Mesenchymal stem cell (in vitro differentiated cells and primary cell): ENCODE data around the gene PLEKHH1.

ENCODE experiments used
- DNase-seq: peaks from one replicate; pipeline ENCODE4 v3.0.0-alpha.2; 2013
- H2AFZ ChIP-seq: one replicate; pipeline ENCODE4 v1.6.1; 2013; ENCODE audit warnings: low read depth, mild to moderate bottlenecking, control low read depth, inconsistent platforms, low read length, moderate library complexity
- H2AK5ac ChIP-seq: 2 replicates; pipeline ENCODE4 v1.6.1; 2013; ENCODE audit warnings: low read length, moderate library complexity, mild to moderate bottlenecking, inconsistent platforms; ENCODE audit not compliant: severe bottlenecking
- H2BK120ac ChIP-seq: one replicate; pipeline ENCODE4 v1.6.1; 2013; ENCODE audit warnings: low read depth, mild to moderate bottlenecking, inconsistent platforms, low read length, moderate library complexity
- H2BK12ac ChIP-seq, 2 experiments: one replicate each; pipeline ENCODE4 v1.6.1; 2013; ENCODE audit warnings: inconsistent platforms in 2 of 2, low read length in 2 of 2, mild to moderate bottlenecking in 2 of 2, moderate library complexity in 2 of 2, control low read depth in 1 of 2
- H2BK15ac ChIP-seq: one replicate; pipeline ENCODE4 v1.6.1; 2013; ENCODE audit warnings: mild to moderate bottlenecking, low read depth, inconsistent platforms; ENCODE audit not compliant: poor library complexity, severe bottlenecking
- H2BK5ac ChIP-seq: 2 replicates; pipeline ENCODE4 v1.6.1; 2013; ENCODE audit warnings: low read depth, mild to moderate bottlenecking, low read length, control low read depth, inconsistent platforms; ENCODE audit not compliant: poor library complexity, severe bottlenecking
- H3K14ac ChIP-seq, 2 experiments: one replicate each; pipeline ENCODE4 v1.6.1; 2013; ENCODE audit warnings: inconsistent platforms in 2 of 2, low read length in 2 of 2, control low read depth in 1 of 2, mild to moderate bottlenecking in 1 of 2, moderate library complexity in 1 of 2
- H3K18ac ChIP-seq, 2 experiments: one replicate each; pipeline ENCODE4 v1.6.1; 2013; ENCODE audit warnings: inconsistent platforms in 2 of 2, low read length in 2 of 2, control low read depth in 1 of 2, low read depth in 1 of 2, mild to moderate bottlenecking in 1 of 2
- H3K23ac ChIP-seq, 2 experiments: one replicate each; pipeline ENCODE4 v1.6.1; 2013; ENCODE audit warnings: inconsistent platforms in 2 of 2, low read length in 2 of 2, mild to moderate bottlenecking in 2 of 2, moderate library complexity in 2 of 2, control low read depth in 1 of 2
- H3K27ac ChIP-seq: 2 replicates; pipeline ENCODE4 v1.5.1; 2013; ENCODE audit warnings: mild to moderate bottlenecking, moderate library complexity, low read length, control low read depth, inconsistent platforms; ENCODE audit not compliant: poor library complexity, severe bottlenecking
- H3K27me3 ChIP-seq, 2 experiments: 2 replicates each; pipeline versions ENCODE4 v1.6.1 to v1.7.0; 2013; ENCODE audit warnings: low read length in 2 of 2, mild to moderate bottlenecking in 2 of 2, moderate library complexity in 2 of 2, control low read depth in 1 of 2, inconsistent platforms in 1 of 2; ENCODE audit not compliant: control insufficient read depth in 1 of 2, insufficient read depth in 1 of 2
- H3K36me3 ChIP-seq, 2 experiments: 2 replicates each; pipeline versions ENCODE4 v1.6.1 to v1.7.0; 2013; ENCODE audit warnings: low read length in 2 of 2, control low read depth in 1 of 2, inconsistent platforms in 1 of 2, low read depth in 1 of 2, mild to moderate bottlenecking in 1 of 2; ENCODE audit not compliant: insufficient read depth in 2 of 2, control insufficient read depth in 1 of 2
- H3K4ac ChIP-seq, 2 experiments: one replicate each; pipeline ENCODE4 v1.6.1; 2013; ENCODE audit warnings: inconsistent platforms in 2 of 2, low read length in 2 of 2, mild to moderate bottlenecking in 2 of 2, moderate library complexity in 2 of 2, control low read depth in 1 of 2, low read depth in 1 of 2
- H3K4me1 ChIP-seq: 2 replicates; pipeline ENCODE4 v1.6.1; 2013; ENCODE audit warnings: low read depth, low read length, control low read depth; ENCODE audit not compliant: control insufficient read depth, insufficient read depth
- H3K4me2 ChIP-seq: 2 replicates; pipeline ENCODE4 v1.6.1; 2013; ENCODE audit warnings: low read length, mild to moderate bottlenecking, inconsistent platforms; ENCODE audit not compliant: poor library complexity, severe bottlenecking
- H3K4me3 ChIP-seq, 2 experiments: 2 replicates each; pipeline versions ENCODE4 v1.5.1 to v1.7.0; 2013; ENCODE audit warnings: low read length in 2 of 2, mild to moderate bottlenecking in 2 of 2, control low read depth in 1 of 2, low read depth in 1 of 2; ENCODE audit not compliant: insufficient read depth in 1 of 2
- H3K79me1 ChIP-seq: replicated peaks from 2 replicates; pipeline ENCODE4 v1.6.1; 2013; ENCODE audit warnings: mild to moderate bottlenecking, control low read depth, low read length, inconsistent platforms; ENCODE audit not compliant: poor library complexity, severe bottlenecking
- H3K9ac ChIP-seq: 2 replicates; pipeline ENCODE4 v1.7.0; 2013; ENCODE audit warnings: mild to moderate bottlenecking, low read length, moderate library complexity
- H3K9me3 ChIP-seq: 2 replicates; pipeline ENCODE4 v1.7.0; 2013; ENCODE audit warnings: mild to moderate bottlenecking, low read length; ENCODE audit not compliant: control insufficient read depth
- H4K8ac ChIP-seq: one replicate; pipeline ENCODE4 v1.6.1; 2013; ENCODE audit warnings: inconsistent platforms, mild to moderate bottlenecking, low read length, moderate library complexity
- H4K91ac ChIP-seq: one replicate; pipeline ENCODE4 v1.6.1; 2013; ENCODE audit warnings: mild to moderate bottlenecking, low read length, inconsistent platforms
- WGBS: methylation state at CpG from one replicate; pipeline ENCODE4 v1.1.7; 2013; ENCODE audit warnings: mixed read lengths; 5-methylcytosine and 5-hydroxymethylcytosine counted together

Gene PLEKHH1

DNA sequence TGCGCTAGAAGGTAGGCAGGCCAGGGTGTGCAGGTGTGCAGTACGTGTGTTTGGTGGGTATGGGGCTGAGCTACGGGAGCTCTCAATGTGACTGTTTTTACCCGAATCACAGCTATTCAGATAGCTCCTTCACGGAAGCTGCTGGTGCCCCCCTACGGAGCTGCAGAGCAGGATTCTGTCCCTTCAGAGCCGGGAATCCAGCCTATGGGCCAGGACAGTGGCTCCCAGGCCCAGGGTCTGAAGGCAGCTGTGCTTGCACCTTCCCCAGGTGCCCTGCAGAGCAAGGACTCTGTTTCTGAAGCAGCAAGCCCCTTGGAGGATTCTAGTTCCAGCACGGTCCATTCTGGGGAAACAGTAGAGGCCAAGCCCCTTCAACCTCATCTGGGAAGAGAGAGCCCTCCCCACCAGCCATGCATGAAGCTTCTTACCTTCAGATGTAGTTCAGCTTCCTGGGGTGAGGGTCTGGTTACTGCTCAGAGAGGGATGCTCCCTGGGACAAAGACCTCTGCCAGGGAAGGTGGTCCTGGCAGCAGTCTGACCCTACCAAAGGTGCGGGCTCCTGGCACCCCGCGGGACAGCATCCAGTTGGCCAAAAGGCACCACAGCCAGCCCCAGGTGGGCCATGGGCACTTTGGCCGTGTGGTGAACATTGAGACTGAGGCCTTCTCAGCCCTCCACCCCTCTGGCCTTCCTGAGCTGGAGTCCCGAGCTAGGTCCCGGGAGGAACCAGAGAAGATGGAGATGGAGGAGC, 29.1 kb downstream of the PLEKHH1 start:
- Histone ChIP-seq H3K23ac (no peak overlapping the region), H3K79me1 (no peaks in the 10 kb centered on the region), H3K4ac (no peak overlapping the region), H3K4me1 (peaks cover 15% of the 10 kb centered on the region), H2AK5ac (no peak overlapping the region), H3K4me2 (no peak overlapping the region), H2BK12ac (no peak overlapping the region), H3K36me3 (peaks cover 0 to 12% of the 10 kb centered on the region in 2 experiments), H3K9me3 (no peaks in the 10 kb centered on the region), H3K4me3 (no peak overlapping the region), H2AFZ (no peak overlapping the region), H4K91ac (no peak overlapping the region), H2BK5ac (no peak overlapping the region), H3K27me3 (peaks cover 0 to 4% of the 10 kb centered on the region in 2 experiments), H2BK15ac (no peak overlapping the region), H3K18ac (no peak overlapping the region), H4K8ac (no peak overlapping the region), H3K27ac (no peak overlapping the region), H3K9ac (no peak overlapping the region), H2BK120ac (no peak overlapping the region), H3K14ac (no peak overlapping the region)
- no peak for DNase-seq
- WGBS, result 84% methylated on average over 14 of the region's 14 CpGs

DNA sequence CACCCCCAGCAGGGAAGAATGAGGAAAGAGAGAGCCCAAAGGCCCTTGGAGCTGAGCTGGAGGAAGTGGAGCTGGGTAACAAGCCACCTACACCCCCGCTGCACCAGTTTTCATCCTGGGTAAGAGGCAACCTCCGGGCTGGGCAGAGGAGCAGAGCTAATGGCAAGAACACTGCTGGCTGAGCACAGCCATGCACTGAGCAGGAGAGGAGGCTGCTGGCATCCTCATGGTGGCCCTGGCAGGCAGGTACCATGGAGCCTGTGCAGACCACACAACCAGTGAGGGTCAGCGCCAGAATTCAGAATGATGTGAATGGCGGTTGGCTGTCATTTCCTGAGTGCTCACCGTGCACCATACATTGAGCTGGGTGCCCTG, 29.7 kb downstream of the PLEKHH1 start:
- WGBS, result 96% methylated on average over 5 of the region's 5 CpGs
- H3K9me3 ChIP-seq, result no peaks in the 10 kb centered on the region
- no peak overlapping the region for H2BK120ac ChIP-seq
- no peak overlapping the region for H4K8ac ChIP-seq
- no peak overlapping the region for H4K91ac ChIP-seq
- H3K14ac ChIP-seq, result no peak overlapping the region
- no peak overlapping the region for H2AK5ac ChIP-seq
- H3K4me3 ChIP-seq, result no peak overlapping the region
- peaks cover 0 to 4% of the 10 kb centered on the region in 2 experiments for H3K27me3 ChIP-seq
- no peak overlapping the region for H2BK15ac ChIP-seq
- no peak overlapping the region for H3K23ac ChIP-seq
- H3K18ac ChIP-seq, result no peak overlapping the region
- no peak overlapping the region for H2BK5ac ChIP-seq
- no peak for DNase-seq
- no peak overlapping the region for H2BK12ac ChIP-seq
- H3K9ac ChIP-seq, result no peak overlapping the region
- no peak overlapping the region for H3K4ac ChIP-seq
- peaks cover 0 to 12% of the 10 kb centered on the region in 2 experiments for H3K36me3 ChIP-seq
- H3K4me2 ChIP-seq, result no peak overlapping the region
- H3K4me1 ChIP-seq, result peaks cover 14% of the 10 kb centered on the region
- no peaks in the 10 kb centered on the region for H3K79me1 ChIP-seq
- no peak overlapping the region for H3K27ac ChIP-seq
- no peak overlapping the region for H2AFZ ChIP-seq

DNA sequence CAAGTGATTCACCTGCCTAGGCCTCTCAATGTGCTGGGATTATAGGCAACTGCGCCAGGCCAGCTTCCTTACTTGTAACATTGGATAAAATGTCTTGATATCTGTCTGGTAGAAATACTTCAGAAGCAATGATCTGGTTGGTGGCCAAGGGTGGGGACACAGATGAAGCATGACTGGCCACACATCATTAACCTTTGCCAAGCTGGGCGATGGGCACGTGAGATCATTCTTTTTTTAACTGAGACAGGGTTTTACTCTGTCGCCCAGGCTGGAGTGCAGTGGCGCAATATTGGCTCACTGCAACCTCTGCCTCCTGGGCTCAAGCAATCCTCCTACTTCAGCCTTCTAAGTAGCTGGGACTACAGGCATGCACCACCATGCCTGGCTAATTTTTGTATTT, 31.1 kb downstream of the PLEKHH1 start:
- Histone ChIP-seq H3K4me1 (peaks cover 13% of the 10 kb centered on the region), H3K36me3 (peaks cover 0 to 16% of the 10 kb centered on the region in 2 experiments), H4K8ac (no peak overlapping the region), H3K14ac (no peak overlapping the region), H3K4me2 (no peak overlapping the region), H2BK5ac (no peak overlapping the region), H2AK5ac (no peak overlapping the region), H2BK12ac (no peak overlapping the region), H3K4me3 (no peak overlapping the region), H3K9me3 (no peaks in the 10 kb centered on the region), H3K9ac (no peak overlapping the region), H3K4ac (no peak overlapping the region), H2BK15ac (no peak overlapping the region), H3K27ac (no peak overlapping the region), H3K27me3 (peaks cover 0 to 6% of the 10 kb centered on the region in 2 experiments), H3K23ac (no peak overlapping the region), H3K79me1 (no peaks in the 10 kb centered on the region), H4K91ac (no peak overlapping the region), H3K18ac (no peak overlapping the region), H2BK120ac (no peak overlapping the region), H2AFZ (no peak overlapping the region)
- 95% methylated on average over 5 of the region's 5 CpGs for WGBS
- DNase-seq, result no peak

DNA sequence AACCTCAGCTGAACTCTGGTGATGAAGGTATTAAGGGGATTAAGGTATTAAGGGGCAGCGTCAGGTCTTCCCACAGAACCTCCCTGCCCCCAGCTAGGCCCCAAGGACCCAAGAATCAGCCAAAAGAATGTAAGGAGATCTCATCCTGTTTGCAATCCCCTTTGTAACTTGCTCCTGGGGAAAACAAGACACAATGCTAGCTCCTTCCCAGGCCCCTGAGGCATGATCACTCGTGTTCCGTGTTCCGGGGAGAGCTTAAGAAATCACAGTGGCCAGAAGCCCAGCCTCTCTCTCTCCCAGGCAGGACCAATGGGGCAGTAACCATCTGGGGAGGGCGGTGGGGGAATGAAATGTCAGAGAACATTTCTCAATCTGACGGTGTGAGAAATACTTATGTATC, 33.8 kb downstream of the PLEKHH1 start:
- 88% methylated on average over 6 of the region's 6 CpGs for WGBS
- H2BK12ac ChIP-seq, result no peak overlapping the region
- no peak overlapping the region for H2AK5ac ChIP-seq
- DNase-seq, result no peak
- H3K79me1 ChIP-seq, result no peaks in the 10 kb centered on the region
- no peak overlapping the region for H4K91ac ChIP-seq
- no peak overlapping the region for H3K27ac ChIP-seq
- no peak overlapping the region for H2BK120ac ChIP-seq
- H4K8ac ChIP-seq, result no peak overlapping the region
- H2AFZ ChIP-seq, result no peak overlapping the region
- no peak overlapping the region for H3K4me2 ChIP-seq
- H3K4ac ChIP-seq, result no peak overlapping the region
- H3K27me3 ChIP-seq, result peaks cover 0 to 7% of the 10 kb centered on the region in 2 experiments
- H3K4me1 ChIP-seq, result peaks cover 9% of the 10 kb centered on the region
- H3K9me3 ChIP-seq, result no peaks in the 10 kb centered on the region
- H3K9ac ChIP-seq, result no peak overlapping the region
- no peak overlapping the region for H3K23ac ChIP-seq
- no peak overlapping the region for H3K4me3 ChIP-seq
- H2BK5ac ChIP-seq, result no peak overlapping the region
- no peak overlapping the region for H3K18ac ChIP-seq
- H2BK15ac ChIP-seq, result no peak overlapping the region
- H3K14ac ChIP-seq, result no peak overlapping the region
- peaks cover 0 to 24% of the 10 kb centered on the region in 2 experiments for H3K36me3 ChIP-seq
